ENCODE results near the gene CPLX4.
A peak's percentile ranks its signal among the peaks of the same experiment; 100 is the strongest.

CPLX4 gene

GRCh38 chr18:59318460-59319050, at the start of gene CPLX4:
Gene CPLX4 (minus strand): TSS chr18:59318649. CDS start chr18:59318462, 187 bp downstream.
- no peak for DNase-seq

GRCh38 chr18:59360381-59360780, 41.9 kb upstream of the CPLX4 start:
- no peak for DNase-seq

- no peak for DNase-seq
These were observed 41.1 kb upstream of the CPLX4 start for GRCh38 chr18:59359576-59359952.

GRCh38 chr18:59358712-59359575, 40.5 kb upstream of the CPLX4 start, which contains the start of gene LMAN1:
Gene LMAN1 (minus strand): TSS chr18:59359265. CDS start chr18:59359244, 21 bp downstream.
- DNase-seq: peak; percentile 93

GRCh38 chr18:59358414-59358711, 39.9 kb upstream of the CPLX4 start:
- DNase-seq: peak; percentile 8

- DNase-seq: peak; percentile 42
These were observed 39.5 kb upstream of the CPLX4 start for GRCh38 chr18:59357928-59358327.

- no peak for DNase-seq
These were observed 36.3 kb upstream of the CPLX4 start for GRCh38 chr18:59354731-59355130.

- DNase-seq: no peak
These were observed 34.7 kb upstream of the CPLX4 start for GRCh38 chr18:59353079-59353680.

- no peak for DNase-seq
These were observed 33.9 kb upstream of the CPLX4 start for GRCh38 chr18:59352250-59352855.

GRCh38 chr18:59345556-59345955, 27.1 kb upstream of the CPLX4 start:
- DNase-seq: no peak

- no peak for DNase-seq
These were observed 26.5 kb upstream of the CPLX4 start for GRCh38 chr18:59344996-59345395.

GRCh38 chr18:59343926-59344325, 25.5 kb upstream of the CPLX4 start:
- DNase-seq: no peak

- no peak for DNase-seq
These were observed 22.4 kb upstream of the CPLX4 start for GRCh38 chr18:59340817-59341216.

GRCh38 chr18:59340312-59340711, 21.9 kb upstream of the CPLX4 start:
- DNase-seq: no peak

GRCh38 chr18:59332986-59333385, 14.5 kb upstream of the CPLX4 start:
- DNase-seq: no peak

- no peak for DNase-seq
These were observed 10.2 kb upstream of the CPLX4 start for GRCh38 chr18:59328683-59329082.

GRCh38 chr18:59325965-59326364, 7.5 kb upstream of the CPLX4 start:
- no peak for DNase-seq

- no peak for DNase-seq
These were observed 6.1 kb upstream of the CPLX4 start for GRCh38 chr18:59324623-59324971.

- DNase-seq: no peak
These were observed 5.6 kb upstream of the CPLX4 start for GRCh38 chr18:59323931-59324622.

- DNase-seq: no peak
These were observed 6.8 kb downstream of the CPLX4 start for GRCh38 chr18:59311631-59312030.

GRCh38 chr18:59308938-59309260, 9.6 kb downstream of the CPLX4 start:
- DNase-seq: no peak

GRCh38 chr18:59308248-59308937, 10.1 kb downstream of the CPLX4 start:
- DNase-seq: peak; percentile 52

GRCh38 chr18:59306640-59307039, 11.8 kb downstream of the CPLX4 start:
- DNase-seq: no peak

All from CD4-positive, alpha-beta T cell treated with Interleukin-17A for 1 hour (primary cell).